NCI-H187 (cell line): ENCODE measurements around the gene LRRC27.
A peak's percentile ranks its signal among the peaks of the same experiment; 100 is the strongest.

ENCODE experiments used
- DNase-seq, 2 experiments: peaks; one replicate each; lab custom pipeline; 2025; lab: John Stamatoyannopoulos, UW

The LRRC27 gene

DNA sequence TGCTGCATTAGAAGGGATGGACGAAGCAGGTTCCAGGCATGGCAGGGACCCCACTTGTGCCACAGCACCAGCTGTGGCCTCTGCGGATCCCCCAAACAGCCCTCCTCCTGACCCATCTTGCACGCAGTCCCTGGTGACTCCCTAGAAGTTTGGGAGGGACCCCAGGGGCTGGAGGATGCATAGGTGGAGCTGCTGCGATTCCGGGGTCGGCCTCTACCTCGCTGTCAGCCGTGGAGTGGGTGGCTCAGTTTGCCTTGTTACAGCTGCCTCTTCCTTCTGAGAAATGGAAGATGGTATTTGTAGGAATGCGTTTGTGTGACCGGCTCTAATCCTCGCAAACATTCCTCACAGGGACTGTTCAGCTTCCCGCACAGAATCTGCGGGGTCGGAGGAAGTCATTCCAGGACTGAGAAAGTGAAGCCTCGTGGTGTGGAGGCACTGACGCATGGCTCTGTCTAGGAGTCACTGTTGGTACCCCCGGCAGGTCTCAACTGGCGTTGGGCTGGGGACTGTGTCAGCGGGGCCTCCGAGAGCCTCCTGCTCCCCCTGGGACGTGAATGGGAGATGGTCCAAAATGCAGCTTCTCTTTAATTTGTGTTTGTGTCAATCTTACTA, 82.5 kb downstream of the LRRC27 start:
- DNase-seq = no peak

- DNase-seq = no peak
These were observed 83.3 kb downstream of the LRRC27 start for GRCh38 chr10:132415255-132415654.

DNA sequence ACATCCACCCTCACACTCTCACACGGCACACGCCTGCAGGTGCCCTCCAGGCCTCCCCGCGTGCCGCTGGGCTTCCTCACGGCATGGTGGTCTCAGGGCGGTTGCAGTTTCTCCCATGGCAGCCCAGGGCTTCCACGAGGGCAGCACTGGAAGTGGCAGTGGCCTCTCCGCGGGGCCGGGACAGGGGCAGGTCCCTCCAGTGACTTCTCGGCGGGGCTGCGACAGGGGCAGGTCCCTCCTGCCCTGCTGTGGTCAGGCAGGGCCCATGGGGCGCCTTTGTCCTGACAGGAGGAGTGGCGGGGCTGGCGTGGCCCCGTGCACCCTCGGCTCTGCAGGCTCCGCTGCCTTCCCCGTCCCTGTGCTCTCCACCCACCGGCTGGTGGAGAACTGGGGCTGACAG, 84.0 kb downstream of the LRRC27 start:
- DNase-seq = no peak

GRCh38 chr10:132416566-132417256, 84.7 kb downstream of the LRRC27 start:
- DNase-seq = no peak

GRCh38 chr10:132417257-132417910, 85.4 kb downstream of the LRRC27 start:
- no peak for DNase-seq

DNA sequence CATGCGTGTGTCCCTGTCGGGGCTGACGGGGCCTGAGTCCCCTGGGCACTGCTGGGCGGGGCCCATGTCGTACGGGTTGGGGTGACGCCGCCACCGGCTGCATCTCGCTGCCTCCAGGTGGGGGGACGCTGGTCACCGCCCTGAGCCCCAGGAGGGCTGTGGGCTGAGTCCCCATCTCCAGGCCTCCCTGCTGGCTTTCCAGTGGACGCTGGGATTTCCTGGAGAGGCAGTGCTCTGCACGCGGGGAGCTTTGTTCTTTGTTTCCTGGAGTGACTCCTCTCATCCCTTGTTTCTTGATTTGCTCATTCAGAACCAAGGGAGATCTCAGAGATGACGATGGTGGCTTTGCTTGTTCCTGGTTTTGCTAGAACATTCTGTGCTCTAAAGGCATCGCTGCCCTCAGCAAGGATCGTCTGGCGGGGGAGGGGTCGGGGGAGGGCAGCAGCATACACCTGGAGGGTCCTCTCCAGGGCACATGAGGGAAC, 86.0 kb downstream of the LRRC27 start:
- DNase-seq = no peak

- peak in 1 of 2 experiments; percentile 37 for DNase-seq
These were observed 86.8 kb downstream of the LRRC27 start for GRCh38 chr10:132418527-132419416.

GRCh38 chr10:132419538-132420468, 87.8 kb downstream of the LRRC27 start:
- DNase-seq = no peak

GRCh38 chr10:132420469-132420980, 88.5 kb downstream of the LRRC27 start:
- no peak for DNase-seq

DNA sequence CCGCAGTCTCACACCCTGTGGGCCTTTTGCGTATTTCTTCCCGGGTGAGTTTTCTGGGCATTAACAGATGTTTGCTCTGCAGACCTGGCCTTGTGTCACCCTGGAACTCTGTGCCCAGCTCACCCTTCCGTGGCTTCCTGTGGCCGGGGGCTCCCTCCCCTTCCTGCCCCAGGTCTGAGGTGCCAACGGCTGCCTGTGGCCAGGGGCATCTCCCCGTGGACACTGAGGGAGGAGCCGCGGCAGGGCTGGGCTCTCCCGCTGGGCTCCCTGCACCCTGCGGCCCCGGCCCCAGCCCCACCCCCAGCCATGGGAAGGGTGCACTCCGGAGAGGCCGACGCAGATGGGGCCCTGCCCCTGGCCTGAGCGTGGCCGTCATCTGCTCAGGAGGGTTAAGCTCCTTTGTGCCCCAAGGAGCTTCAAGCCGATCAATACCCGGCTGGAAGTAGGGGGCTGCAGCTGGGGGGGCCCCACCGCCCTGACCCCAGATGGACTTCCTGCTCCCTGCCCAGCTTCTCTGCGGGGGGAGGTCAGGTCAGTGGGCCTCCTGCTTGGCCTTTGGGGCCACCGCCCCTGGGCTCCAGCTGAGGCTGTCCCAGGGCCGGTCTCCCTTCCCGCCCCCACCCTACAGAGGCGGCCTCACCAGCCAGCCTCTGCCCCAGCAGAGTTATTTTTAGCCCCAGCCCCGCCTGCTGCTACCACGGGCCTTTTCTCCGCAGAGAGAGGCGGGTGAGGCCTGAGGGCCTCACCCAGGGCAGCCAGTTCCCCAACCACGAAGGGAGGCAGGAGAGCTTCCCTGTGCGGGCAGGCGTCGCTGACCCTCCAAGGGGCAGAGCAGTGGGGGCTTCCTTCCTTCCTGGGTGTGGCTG, 89.2 kb downstream of the LRRC27 start:
- peak; percentile 14 to 65 for DNase-seq

- peak in 1 of 2 experiments; percentile 33 for DNase-seq
These were observed 90.1 kb downstream of the LRRC27 start for GRCh38 chr10:132421847-132422751.

DNA sequence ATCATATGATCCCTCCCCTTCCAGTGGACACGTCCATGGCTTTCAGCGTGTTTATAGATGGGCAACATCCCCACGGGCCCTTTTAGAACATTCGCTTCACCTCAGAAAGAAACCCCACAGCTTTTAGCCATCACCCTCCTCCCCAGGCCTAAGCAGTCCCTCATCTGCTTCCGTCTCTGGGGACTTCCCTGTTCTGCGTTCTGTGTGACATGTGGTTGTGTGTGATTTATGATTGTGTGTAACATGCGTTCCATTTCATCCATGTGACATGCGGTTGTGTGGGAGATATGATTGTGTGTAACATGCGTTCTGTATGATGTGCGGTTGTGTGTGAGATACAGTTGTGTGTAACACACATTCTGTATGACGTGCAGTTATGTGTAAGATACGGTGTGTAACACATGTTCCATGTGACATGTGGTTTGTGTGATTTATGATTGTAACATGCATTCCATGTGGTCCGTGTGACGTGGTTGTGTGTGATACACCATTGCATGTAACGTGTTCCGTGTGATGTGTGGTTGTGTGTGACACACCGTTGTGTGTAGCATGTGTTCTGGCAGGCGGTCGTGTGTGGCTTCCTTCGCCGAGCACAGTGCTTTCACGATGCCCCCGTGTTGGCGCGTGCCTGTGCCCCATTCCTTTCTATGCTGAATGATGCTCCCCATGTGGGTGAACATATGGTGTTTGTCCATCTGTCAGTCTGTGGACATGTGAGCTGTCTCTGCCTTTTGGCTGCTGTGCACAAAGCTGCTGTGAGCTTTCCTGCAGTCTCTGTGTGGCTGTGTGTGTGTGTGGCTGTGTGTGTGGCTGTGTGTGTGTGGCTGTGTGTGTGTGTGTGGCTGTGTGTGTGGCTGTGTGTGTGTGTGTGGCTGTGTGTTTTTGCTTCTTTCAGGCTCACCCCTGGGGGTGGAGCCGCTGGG, 91.2 kb downstream of the LRRC27 start:
- DNase-seq = no peak

DNA sequence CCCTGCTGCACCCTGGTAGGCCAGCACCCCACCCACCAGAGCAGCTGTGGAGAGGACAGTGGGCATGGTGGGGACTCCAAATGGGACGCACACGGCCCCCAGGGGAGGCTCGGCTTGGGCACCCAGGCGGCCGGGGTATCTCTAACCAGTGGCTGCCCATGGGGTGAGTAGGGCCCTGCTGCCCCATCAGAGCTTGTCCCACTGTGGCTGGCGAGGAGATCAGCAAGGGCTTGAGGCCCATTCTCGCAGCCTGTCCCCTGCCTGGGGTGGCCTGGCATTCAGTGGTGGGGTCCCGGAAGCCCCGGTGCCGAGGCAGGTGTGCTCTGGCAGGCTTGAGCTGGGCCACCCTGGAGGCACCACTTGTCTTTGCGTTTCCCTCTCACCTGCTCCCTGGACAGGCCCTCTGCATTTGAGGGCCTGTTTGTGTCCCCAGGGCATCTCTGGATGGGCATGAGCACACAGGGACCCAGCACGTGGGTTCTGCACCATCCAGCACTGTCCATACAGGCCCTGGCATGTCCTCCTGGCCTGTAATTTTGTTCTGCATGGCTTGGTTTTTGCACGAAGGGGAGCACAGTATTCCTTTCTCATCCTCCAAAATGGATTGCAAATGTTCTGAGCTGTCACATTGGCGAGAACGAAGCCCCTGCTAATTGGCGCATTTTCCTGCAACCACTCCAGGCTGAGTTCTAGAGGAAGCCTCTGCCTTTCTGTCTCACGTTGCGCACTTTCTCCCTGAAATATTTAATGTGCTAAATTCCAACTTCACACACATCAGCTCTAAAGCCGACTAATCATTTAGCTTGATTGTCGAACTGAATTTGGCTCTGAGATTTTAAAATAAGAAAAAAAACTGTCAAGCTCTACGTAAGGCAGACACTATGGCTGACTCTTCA, 92.2 kb downstream of the LRRC27 start:
- no peak for DNase-seq

GRCh38 chr10:132425029-132425756, 93.2 kb downstream of the LRRC27 start:
- no peak for DNase-seq

- no peak for DNase-seq
These were observed 93.8 kb downstream of the LRRC27 start for GRCh38 chr10:132425757-132426155.
